Activated CD8-positive, alpha-beta memory T cell treated with anti-CD3 and anti-CD28 coated beads, Interleukin-2, amount 50 U/mL, for 1 hour (primary cell): ENCODE results near the gene CTDNEP1.
"Not testable (repeated sequence)": the region's sequence is repeated elsewhere in the genome, so short reads cannot be mapped to it uniquely, and the experiment has no call there.

Source experiments
- DNase-seq: peaks from one replicate; pipeline ENCODE4 v3.0.0-alpha.2; 2020; ENCODE audit errors: extremely low read depth

Gene CTDNEP1

DNA sequence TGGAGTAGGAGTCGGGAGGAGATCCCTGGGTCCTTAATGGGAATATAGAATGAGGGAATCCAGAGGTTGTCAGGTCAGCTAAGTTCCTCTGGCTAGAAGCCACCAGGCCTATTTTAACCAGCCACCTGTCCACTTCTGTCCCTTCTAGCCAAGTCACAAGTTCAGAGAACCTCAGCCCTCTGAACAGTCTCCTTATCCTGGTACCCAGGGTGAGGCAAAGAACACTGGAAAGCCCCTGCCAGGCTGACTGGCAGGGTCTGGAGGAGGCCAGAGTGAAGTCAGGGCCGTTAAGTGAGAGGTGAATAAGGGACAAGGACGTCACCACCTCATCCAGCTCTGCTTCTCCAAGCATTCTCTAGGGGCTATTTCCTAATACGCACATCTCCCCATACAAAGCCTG is 2.7 kb downstream of the CTDNEP1 start:
- no peak for DNase-seq

DNA sequence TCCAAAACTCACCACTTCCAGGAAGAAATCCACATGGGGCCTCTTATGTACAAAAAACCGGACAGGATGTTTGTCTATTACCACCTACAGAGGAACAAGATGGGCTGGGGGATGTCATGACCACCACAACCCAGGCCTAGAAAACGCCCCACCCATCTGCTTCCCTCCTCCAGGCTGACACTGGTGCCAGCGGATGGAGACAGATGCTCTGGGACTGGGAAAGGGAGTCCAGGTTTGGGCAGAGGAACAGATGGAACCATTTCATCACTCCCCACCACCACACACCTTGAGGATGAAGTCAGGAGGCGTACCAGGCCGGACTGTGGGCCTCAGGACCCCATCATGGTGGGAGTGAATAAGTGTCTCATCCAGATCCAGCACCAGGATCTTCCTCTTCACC is 4.8 kb downstream of the CTDNEP1 start:
- DNase-seq = no peak

DNA sequence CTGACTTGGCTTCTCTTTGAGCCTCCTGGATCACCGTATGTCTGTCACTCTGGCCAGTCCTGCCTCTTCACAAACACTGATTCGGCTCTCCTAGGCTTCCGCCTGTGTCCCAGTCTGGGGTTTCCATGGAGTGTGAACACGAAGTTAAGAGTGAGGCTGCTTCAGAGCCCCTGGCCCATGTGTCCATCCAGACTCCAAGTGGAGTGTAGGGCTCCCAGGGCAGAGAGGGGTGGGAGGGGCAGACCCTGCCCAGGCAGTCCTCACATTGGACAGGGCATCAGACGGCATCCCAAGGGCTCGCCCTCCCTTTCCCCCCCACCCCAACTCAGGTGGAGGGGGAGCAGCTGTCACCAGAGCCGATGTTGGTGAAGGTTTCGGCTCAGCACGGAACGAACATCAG is 7.7 kb downstream of the CTDNEP1 start:
- DNase-seq = not testable (repeated sequence)

DNA sequence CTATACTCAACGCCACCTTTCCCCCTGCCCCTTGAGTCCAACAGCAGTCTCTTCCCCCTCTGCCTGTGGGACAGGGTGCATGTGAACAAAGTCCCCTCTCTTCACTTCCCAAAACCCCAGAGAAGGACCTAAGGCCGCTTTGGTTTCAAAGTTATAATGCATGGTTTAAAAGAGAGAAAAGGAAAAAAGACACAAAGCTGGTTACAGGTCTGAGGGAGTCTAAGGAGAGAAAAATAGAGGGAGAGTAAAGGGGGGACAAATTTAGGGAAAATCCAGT is 8.1 kb downstream of the CTDNEP1 start:
- no peak for DNase-seq

DNA sequence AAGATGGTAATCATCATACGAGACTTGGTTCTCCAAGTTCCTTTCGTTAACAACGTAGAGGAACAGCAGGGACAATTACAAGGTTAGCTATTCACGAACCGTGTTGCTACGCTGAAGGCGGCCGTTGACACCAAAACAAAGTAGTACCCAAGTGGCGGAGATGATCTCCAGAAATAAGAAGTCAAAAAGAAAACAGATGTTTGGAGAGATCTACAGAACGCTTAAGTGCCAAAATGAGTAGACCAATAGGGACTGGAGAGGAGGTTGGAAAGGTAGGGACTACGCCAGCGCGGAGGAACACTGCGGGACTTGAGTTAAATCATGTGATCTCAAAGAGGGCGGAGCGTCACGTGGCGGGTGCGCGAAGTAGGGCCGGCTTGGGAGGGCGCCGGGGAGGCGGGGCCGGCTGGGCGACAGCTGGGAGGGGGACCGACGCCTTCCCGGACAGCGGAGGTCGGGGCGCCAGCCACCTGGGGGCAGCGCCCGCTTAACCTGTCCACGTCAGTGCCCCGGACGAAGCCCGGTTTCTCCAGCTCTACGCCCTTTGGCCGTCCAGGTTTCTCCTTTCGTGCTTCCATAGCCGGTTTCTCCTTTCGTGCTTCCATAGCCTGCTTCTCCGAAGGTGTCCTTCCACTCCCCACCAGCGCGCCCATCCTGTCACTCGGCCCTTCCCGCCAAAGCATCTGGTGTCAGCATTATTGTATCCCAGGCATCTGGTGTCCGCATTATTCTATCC is 8.6 kb downstream of the CTDNEP1 start:
- peak; percentile 94 for DNase-seq

DNA sequence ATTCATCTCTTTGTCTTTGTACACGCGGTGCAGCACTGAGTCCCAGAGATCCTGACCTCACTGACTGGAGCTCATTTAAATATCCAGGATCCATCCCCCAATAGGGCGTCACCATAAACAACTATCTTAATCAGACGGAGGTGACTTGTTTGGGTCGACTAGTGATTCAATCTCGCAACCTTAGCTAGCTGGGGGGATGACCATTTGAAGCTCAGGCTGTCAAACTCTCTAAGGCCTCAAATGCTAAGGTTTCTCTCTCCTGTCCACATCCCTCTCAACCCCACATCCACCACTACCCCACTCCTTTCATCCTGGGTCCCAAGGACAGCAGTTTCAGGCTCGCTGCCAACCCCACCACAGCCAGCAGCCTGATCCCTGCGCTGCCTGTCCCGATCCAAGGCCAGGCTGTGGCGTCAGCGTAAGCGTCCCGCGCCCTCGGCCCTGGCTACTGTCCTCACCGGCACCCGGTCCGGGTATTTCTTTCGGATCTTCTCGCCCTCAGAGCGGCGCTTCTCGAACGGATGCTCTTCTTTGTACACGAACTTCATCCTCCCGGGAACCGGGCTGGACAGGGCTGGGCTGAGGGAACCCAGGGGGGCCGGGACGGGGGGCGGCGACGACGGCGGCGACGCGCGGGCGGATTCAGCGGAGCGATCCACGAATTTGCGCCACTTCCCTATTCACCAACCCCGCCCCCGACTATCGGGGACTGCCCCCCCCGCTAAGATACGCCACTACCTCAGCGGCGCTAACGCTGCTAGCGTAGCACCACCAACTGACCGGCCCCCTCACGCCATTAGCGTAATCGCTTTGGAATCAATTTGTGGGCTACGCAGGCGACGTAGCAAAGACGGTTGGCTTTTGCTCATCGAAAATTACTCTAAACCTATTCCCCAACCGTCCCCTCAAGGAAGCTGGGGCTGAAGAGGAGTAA is 9.5 kb downstream of the CTDNEP1 start, which contains the start of gene GABARAP:
TSS of gene GABARAP (minus strand) at position 667 of the 934 bp plus-strand sequence. CDS start at position 548, 119 bp downstream.
- peak; percentile 85 for DNase-seq

DNA sequence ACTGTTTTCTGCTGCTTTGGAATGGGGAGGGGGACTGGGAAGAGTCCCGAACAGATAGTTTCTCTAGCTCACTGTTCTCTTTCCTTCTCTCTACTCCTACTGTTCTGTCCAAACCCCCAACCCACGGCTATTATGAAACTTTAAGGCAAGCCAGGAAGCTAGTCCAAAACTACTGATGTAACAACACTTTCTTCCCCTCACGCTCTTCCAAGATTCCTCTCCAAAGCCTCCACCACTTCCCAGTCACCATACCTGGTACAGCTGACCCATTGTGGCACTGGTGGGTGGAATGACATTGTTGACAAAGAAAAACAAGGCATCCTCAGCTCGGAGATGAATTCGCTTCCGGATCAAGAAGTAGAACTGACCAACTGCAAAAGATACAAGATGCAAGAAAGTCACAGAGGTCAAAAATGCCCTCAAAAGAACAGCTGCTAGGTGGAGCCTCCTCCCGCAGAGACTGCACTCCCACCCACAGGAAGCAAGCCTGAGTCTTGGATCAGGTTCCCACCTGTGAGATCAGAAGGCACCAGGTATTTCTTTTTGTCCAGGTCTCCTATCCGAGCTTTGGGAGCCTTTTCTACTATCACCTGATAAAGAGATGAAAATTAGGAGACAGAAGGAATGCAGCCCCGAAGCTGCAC is 10.3 kb downstream of the CTDNEP1 start:
- DNase-seq = no peak

DNA sequence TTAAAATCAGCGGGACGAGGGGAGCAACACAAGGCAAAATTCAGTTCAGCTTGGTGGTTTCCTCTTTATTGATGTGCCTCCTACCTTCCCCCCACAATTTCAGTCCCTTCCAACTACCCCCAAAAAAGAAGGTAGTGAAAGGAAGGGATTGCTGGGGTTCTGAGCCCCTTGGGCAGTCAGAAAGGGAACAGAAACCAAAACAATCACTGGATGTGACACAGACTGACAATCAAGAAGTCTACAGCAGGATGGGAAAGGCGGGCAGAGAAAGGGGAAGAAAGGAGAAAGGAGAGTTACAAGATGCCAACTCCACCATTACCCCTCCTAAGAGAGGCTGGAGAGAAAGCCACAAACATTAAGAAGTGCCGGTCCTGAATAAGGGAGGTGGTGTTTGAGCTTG is 11.2 kb downstream of the CTDNEP1 start:
- DNase-seq = no peak

DNA sequence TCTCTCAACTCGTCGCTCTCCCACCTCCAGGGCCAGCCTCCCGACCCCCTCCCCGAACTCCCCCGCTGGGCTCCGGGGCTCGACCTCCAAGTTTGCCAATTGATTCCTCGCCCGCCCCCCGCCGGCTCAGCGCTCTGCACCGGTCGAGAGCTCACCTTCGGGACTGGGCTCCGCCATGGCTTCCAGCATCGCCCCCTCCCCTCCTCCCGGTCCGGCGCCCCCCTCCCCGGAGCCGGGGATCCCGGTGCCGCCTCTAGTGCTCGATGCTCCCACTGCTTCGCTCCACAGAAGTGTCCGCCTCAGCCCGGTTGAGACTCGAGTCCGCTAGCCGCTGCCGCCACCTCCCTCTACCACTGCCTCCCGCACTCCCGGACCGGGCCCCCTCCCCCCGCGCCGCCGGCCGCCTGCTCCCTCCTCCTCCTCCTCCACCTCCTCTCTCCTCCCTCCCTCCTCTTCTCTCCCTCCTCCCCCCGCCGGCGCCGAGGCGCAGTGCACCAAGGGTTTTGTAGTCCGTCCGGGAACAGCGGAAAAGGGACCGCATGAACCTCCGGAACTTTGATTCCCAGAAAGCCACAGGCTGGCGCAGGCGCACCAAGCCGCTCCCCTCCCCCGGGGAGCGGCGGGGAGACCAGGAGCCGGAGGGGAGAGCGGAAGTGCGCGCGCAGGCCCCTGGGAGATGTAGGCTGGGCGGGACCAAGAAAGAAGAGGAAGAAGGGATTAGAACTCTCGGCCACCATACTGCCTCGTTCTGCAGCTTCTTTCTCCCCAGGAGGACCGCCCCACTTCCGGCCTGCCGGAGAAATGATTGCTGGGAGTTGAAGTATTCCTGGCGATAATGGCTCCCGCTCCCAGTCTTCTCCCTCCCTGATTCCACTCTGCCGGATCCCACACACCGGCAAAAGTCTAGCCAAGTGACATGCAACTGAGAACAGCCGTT is 12.2 kb downstream of the CTDNEP1 start, which contains the start of gene PHF23:
TSS of gene PHF23 (minus strand) at position 367 of the 937 bp plus-strand sequence. CDS start at position 189, 178 bp downstream.
- DNase-seq = peak; percentile 90

DNA sequence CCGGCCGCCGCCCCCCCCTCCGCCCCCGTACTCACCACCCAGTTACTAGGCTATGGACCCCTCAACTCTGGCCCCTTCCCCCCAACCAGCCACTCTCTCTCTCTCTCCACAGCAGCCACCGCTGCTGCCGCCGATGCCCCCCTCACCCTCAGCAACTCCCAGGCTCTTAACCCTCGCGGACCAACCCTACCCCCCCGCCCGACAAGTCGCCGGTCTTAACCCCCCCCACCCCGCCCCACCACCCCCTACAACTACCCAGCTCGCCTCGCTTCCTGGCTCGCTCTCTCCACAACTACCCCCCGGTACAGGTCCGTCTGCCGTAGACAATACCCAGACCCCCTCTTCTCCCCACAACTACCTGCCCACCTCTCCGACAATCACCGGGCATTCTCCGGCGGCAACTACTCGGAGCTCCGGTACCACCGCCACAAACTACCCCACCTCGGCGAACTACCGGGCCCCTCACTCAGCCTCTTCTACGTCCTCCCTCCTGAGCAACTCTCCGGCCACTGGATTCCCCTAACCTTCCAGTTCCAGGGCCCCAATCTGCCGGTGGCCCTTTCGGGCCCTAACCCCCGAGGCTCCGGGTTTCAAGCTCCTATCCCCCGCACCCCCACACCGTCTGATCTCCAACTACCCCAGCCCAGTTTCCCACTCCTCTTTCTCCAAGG is 13.0 kb downstream of the CTDNEP1 start:
- no peak for DNase-seq

DNA sequence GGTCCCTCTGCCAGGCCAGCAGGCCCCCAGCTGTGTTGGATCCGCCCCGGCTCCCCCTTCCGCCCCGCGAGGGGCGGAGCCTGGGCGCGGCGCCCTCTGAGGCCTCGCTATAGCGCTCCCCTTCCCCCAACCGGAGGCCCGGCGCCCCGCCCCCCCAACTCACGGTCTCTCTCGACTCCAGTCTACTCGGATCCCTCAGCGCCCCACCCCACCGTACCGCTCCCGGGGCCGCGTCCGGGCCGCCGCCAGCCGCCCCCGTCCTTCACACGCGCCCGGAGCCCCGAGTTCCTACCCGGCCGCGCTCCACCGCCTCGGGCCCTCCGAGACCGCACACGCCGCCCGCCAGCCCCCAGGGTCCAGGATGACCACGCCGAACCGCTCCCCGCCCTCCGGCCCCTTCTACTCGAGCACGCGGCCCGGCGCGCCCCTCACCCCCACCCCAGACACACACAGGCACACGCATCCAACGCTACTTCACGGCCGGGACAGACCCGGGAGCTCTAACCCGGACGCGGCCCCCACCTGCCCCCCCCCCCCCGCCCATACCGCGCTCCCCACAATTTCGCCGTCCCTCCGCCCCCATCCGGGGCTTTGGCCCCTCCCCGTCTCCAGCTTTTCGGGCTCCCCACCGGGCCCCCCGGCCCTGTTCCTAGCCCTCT is 13.6 kb downstream of the CTDNEP1 start:
- DNase-seq = peak; percentile 49

DNA sequence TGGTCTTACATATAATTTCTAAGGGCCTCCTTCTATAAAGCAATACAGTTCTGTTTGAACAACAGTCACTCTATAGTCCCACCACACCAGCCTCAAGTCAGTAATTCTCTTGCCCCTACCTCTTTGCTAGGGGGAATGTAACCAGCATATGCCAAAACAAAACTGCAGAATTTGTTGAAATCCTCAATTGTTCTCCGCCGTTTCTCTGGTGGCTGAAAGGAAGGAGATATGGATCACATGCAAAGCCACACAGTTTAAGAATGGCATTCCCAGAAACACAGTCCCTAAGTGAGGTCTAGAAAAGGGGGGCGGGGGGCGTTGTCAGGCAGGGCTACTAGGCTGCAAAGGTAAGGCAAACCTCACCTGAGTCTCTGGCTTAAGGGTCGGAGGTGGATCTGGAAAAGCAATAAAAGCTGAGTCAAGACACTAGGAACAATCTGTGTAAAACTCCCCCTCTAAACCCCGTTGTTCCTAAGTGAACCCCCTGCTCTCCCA is 14.2 kb downstream of the CTDNEP1 start:
- DNase-seq = no peak

DNA sequence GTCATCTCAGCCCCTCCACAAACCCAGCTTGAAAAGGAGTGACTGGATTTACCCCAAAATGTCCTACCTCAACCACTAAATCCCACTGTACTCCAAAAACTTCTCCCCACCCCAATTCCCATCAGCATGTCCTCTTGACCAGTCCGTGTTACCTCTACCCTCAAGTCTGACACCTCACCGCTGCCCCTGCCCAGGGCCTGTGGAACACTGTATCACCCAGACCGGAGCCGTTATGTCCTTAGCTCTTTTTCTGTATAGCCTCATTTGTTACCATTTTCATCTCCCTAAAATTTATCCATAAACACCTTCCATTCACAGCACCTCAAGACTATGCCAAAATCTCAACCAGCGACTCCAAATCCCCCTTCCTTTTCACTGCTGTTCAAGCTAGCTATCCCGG is 14.7 kb downstream of the CTDNEP1 start:
- DNase-seq = no peak

DNA sequence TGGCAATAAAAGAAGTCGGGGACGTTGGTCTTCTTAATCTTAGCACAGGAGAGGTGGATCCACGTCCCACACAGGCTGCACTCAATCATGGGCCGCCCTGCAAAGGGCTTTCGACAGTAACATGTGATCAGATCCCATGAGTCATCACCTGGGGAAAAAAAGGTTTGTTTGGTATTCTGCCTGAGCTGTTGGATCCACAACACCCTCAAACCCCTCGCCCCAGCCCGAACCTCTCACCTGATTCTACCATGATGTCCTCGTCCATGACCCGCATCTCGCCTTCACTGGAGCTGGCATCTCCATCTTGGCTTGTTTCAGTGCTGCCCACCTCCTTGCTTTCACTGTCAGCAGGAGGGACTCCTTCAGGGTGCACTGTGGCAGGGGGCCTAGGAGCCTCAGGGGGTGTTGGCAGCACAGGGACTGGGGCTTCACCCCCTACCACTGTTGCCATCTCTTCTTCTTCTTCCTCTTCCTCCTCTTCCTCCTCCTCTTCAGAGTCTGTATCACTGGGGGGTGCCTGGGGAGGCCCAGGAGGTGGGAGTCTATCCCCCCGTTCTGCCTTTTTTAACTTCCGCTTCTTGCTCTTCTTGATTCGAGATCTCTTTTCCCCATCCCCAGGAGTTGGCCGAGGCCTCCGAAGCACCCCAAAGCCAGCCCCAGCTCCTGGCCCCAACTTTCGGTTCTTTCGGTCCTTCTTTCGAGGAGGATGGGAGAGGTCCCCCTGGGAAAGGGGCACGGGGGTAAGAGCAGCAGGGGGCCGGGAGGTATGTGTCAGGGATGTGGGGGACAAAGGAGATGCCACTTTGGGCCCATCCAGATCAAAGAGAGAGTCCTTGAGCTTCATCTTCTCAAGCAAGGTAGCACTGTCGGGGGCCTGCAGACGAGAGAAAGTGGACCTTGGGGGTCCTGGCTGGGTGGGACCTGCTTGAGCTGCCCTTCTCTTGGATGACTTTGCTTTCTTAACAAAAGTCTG is 15.6 kb downstream of the CTDNEP1 start:
- DNase-seq = no peak

DNA sequence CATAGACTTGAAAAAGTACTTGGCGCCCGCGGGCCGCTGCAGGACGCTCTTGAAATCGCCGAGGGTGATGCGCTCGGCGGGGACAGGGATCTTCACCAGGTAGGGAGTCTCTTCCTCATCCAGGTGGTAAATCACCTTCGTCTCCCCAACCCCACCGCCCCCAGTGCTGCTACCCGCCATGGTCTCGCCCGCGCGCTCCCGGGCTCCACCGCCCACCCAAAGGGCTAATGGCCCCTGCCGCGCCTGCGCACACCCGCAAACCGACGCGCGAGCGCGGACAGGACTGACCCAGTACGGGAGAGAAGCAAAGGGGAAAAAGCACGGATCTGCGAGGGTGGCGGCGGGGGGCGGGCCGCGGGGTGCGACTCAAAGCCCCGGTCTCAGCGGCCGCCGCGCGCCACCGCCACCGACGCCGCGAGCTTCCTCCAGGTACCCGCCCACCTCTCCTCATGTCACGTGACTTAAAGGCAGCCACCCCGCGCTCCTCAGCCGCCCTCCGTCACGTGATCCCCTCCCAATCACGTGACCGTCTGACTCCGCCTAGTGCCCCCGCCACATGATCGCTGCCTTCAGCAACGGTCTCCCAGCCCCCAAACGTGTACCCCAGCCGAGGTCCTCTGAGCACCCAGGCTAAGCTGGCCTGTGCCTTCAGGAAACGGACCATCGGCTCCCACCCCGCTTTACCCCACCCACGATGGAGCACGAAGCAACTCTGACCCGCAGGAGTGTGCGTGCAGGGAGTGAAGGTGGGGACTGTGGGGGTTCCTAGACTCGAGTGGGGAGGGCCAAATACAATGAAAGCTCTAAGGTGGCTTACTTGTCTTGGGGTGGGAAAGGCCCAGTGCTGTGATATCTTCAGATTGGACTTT is 17.2 kb downstream of the CTDNEP1 start, which contains the start of gene DVL2:
TSS of gene DVL2 (minus strand) at position 435 of the 869 bp plus-strand sequence. CDS start at position 180, 255 bp downstream.
- peak; percentile 86 for DNase-seq

DNA sequence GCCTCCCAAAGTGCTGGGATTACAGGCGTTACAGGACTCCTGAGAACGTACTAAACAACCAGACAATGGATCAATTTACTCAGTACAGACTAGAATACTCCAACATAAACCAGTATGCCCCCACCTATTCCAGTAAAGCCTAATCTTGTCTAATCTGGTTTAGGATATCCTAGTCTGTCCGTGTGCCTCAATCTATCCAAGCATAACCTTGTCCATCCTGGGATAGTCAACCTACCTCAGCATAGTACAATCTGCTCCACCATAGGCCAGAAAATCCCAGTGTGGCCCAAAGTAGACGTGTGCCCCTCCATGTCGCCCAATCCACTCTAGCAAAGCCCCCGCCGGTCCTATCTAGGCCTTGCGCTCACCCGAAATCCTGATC is 17.8 kb downstream of the CTDNEP1 start:
- no peak for DNase-seq

DNA sequence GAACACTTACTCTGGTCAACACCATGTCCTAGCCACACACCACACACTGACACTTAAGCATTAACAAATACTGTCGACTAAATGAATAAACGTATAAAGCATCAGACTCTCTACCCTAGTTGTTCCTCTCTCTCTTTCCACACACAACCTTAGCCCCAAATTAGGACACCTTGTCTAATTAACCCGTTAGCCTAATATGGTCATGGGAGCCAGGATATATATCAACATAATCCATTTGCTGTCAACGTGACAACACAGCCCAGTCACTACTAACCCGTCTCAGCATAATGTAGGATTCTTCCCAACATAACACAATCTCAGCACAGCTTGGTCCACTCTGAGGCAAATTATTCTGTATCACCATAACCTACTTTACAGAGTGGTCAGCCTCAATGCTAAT is 19.4 kb downstream of the CTDNEP1 start:
- no peak for DNase-seq

DNA sequence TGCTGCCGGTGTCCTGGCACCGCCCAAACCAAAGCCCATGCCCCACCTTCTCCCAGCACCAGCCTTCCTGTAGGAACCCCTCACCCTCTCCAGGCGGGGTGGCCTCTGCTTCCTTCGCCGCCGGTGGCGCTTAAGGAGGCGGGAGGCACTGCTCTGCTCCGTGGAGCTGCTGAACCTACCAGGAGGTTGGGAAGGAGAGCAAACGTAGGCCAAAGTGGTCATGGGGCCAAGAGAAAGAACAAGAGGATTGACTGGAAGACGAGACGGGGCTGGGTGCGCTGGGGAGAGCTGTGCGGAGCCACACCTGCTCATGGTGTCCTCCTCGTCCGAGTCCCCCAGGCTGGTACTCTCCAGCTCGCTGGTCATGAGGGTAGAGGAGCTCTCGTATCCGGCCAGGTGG is 22.0 kb downstream of the CTDNEP1 start:
- DNase-seq = no peak
